Liver (tissue), 9 donors: ENCODE measurements around the gene TMEM42. TPM values are rescaled to one million over a fixed set of nuclear protein-coding genes. Genes with fewer than 3 reads are reported as not detected.

Experiments used
- DNase-seq: peaks from one replicate; pipeline ENCODE4 v3.0.0-alpha.2; 2017; ENCODE audit warnings: low spot score
- H3K27ac ChIP-seq, 2 donors: one replicate each; pipeline ENCODE4 v1.7.0; 2013; ENCODE audit warnings: inconsistent platforms in 2 of 2, low read length in 2 of 2, control low read depth in 1 of 2, low read depth in 1 of 2, mild to moderate bottlenecking in 1 of 2
- H3K27me3 ChIP-seq, 4 donors: one replicate each; pipeline versions ENCODE4 v1.6.1 to v1.7.0; 2013; ENCODE audit warnings: low read length in 3 of 4, inconsistent platforms in 1 of 4, mild to moderate bottlenecking in 1 of 4, moderate library complexity in 1 of 4; ENCODE audit not compliant: control insufficient read depth in 4 of 4, insufficient read depth in 4 of 4
- H3K36me3 ChIP-seq, 4 donors: one replicate each; pipeline versions ENCODE4 v1.6.1 to v1.7.0; 2013; ENCODE audit warnings: low read length in 3 of 4, mild to moderate bottlenecking in 3 of 4, low read depth in 1 of 4, moderate library complexity in 1 of 4; ENCODE audit not compliant: control insufficient read depth in 4 of 4, insufficient read depth in 3 of 4
- H3K4me1 ChIP-seq, 4 donors: one replicate each; pipeline versions ENCODE4 v1.6.1 to v1.7.0; 2013; ENCODE audit warnings: low read length in 3 of 4, mild to moderate bottlenecking in 3 of 4, moderate library complexity in 1 of 4; ENCODE audit not compliant: control insufficient read depth in 4 of 4, insufficient read depth in 4 of 4
- H3K4me3 ChIP-seq, 3 donors: one replicate each; pipeline versions ENCODE4 v1.6.1 to v1.7.0; 2013; ENCODE audit warnings: low read length in 3 of 3, control low read depth in 1 of 3, low read depth in 1 of 3, mild to moderate bottlenecking in 1 of 3
- H3K9ac ChIP-seq, 2 donors: one replicate each; pipeline ENCODE4 v1.7.0; 2013; ENCODE audit warnings: low read length in 2 of 2, mild to moderate bottlenecking in 2 of 2, moderate library complexity in 2 of 2, control low read depth in 1 of 2, low read depth in 1 of 2
- H3K9me3 ChIP-seq, 4 donors: one replicate each; pipeline versions ENCODE4 v1.6.1 to v1.7.0; 2013; ENCODE audit warnings: low read length in 3 of 4; ENCODE audit not compliant: control insufficient read depth in 4 of 4
- ATF3 ChIP-seq: IDR thresholded peaks from 2 replicates; pipeline ENCODE4 v1.6.1; 2016; ENCODE audit warnings: antibody characterized with exemption
- EGR1 ChIP-seq, 2 donors: IDR thresholded peaks; 2 replicates each; pipeline ENCODE4 v1.6.1; 2016 to 2018; ENCODE audit warnings: antibody characterized with exemption in 2 of 2, low read depth in 2 of 2
- FOXA1 ChIP-seq: IDR thresholded peaks from 2 replicates; pipeline ENCODE4 v1.6.1; 2016; ENCODE audit warnings: antibody characterized with exemption
- FOXA2 ChIP-seq: IDR thresholded peaks from 2 replicates; pipeline ENCODE4 v1.6.1; 2016; ENCODE audit warnings: antibody characterized with exemption
- GABPA ChIP-seq, 2 donors: IDR thresholded peaks in 1 of 2; conservative IDR thresholded peaks in 1 of 2; 2 replicates each; pipeline ENCODE4 v1.6.1; 2016; ENCODE audit warnings: antibody characterized with exemption in 2 of 2, mild to moderate bottlenecking in 1 of 2, moderate library complexity in 1 of 2
- HNF4A ChIP-seq, 2 donors: conservative IDR thresholded peaks; 2 replicates each; pipeline ENCODE4 v1.6.1; 2016; ENCODE audit warnings: antibody characterized with exemption in 2 of 2, mild to moderate bottlenecking in 2 of 2
- HNF4G ChIP-seq: IDR thresholded peaks from 2 replicates; pipeline ENCODE4 v1.6.1; 2016; ENCODE audit warnings: antibody characterized with exemption
- JUND ChIP-seq, 2 donors: IDR thresholded peaks; 2 replicates each; pipeline ENCODE4 v1.6.1; 2016; ENCODE audit warnings: antibody characterized with exemption in 2 of 2
- MAX ChIP-seq: IDR thresholded peaks from 2 replicates; pipeline ENCODE4 v1.6.1; 2016; ENCODE audit warnings: antibody characterized with exemption
- NR2F2 ChIP-seq: IDR thresholded peaks from 2 replicates; pipeline ENCODE4 v1.6.1; 2016; ENCODE audit warnings: antibody characterized with exemption
- RAD21 ChIP-seq, 2 donors: IDR thresholded peaks; 2 replicates each; pipeline ENCODE4 v1.6.1; 2016; ENCODE audit warnings: antibody characterized with exemption in 2 of 2, mild to moderate bottlenecking in 2 of 2
- RXRA ChIP-seq, 2 donors: IDR thresholded peaks; 2 replicates each; pipeline ENCODE4 v1.6.1; 2017 to 2018; ENCODE audit warnings: antibody characterized with exemption in 2 of 2, mild to moderate bottlenecking in 1 of 2
- SP1 ChIP-seq: IDR thresholded peaks from 2 replicates; pipeline ENCODE4 v1.6.1; 2018; ENCODE audit warnings: antibody characterized with exemption, mild to moderate bottlenecking
- TAF1 ChIP-seq: conservative IDR thresholded peaks from 2 replicates; pipeline ENCODE4 v1.6.1; 2016; ENCODE audit warnings: antibody characterized with exemption, mild to moderate bottlenecking
- YY1 ChIP-seq: IDR thresholded peaks from 2 replicates; pipeline ENCODE4 v1.6.1; 2016; ENCODE audit warnings: antibody characterized with exemption, mild to moderate bottlenecking
- ZBTB33 ChIP-seq: IDR thresholded peaks from 2 replicates; pipeline ENCODE4 v1.6.1; 2016; ENCODE audit warnings: antibody characterized with exemption
- WGBS: extraction: QIAGEN DNeasy Blood & Tissue Kit; methylation state at CpG from one replicate; pipeline ENCODE4 v1.1.7; 2013; 5-methylcytosine and 5-hydroxymethylcytosine counted together
- polyA plus RNA-seq, 2 donors: library from polyadenylated mRNA; stranded (reverse) in 1 of 2; unstranded in 1 of 2; fragments of 200-250 nt in 1 of 2; fragments of >200 nt in 1 of 2; fragmentation: Nextera tagmentation in 1 of 2; extraction: Ambion mirVana in 1 of 2; gene quantifications; one replicate each; pipeline versions ENCODE4 v1.2.1 to v1.2.3, GENCODE V29; 2013 to 2015
- total RNA-seq, 2 donors: library from RNA; depleted of rRNA; stranded (reverse); fragments of >200 nt; gene quantifications; one replicate each; pipeline ENCODE4 v1.2.3, GENCODE V29; 2014
- TF ChIP-seq, protein P1 (sequence below): fragments of 150-350 bp; IDR thresholded peaks from 2 replicates; pipeline ENCODE4 v1.5.1; 2017; ENCODE audit warnings: improper control_type of control experiment, low read depth, low read length; ENCODE audit not compliant: missing input control
- TF ChIP-seq, protein P2 (sequence below): IDR thresholded peaks from 2 replicates; pipeline ENCODE4 v1.6.1; 2016; ENCODE audit warnings: antibody characterized with exemption, mild to moderate bottlenecking
- donor health status: healthy.
- donor health status: healthy.
- donor health status: healthy.
- donor health status: healthy.
- donor health status: healthy.

Gene TMEM42
- total and polyA plus RNA-seq, 4 donors, result 5.8 to 9.9 (median 8.1) TPM

DNA sequence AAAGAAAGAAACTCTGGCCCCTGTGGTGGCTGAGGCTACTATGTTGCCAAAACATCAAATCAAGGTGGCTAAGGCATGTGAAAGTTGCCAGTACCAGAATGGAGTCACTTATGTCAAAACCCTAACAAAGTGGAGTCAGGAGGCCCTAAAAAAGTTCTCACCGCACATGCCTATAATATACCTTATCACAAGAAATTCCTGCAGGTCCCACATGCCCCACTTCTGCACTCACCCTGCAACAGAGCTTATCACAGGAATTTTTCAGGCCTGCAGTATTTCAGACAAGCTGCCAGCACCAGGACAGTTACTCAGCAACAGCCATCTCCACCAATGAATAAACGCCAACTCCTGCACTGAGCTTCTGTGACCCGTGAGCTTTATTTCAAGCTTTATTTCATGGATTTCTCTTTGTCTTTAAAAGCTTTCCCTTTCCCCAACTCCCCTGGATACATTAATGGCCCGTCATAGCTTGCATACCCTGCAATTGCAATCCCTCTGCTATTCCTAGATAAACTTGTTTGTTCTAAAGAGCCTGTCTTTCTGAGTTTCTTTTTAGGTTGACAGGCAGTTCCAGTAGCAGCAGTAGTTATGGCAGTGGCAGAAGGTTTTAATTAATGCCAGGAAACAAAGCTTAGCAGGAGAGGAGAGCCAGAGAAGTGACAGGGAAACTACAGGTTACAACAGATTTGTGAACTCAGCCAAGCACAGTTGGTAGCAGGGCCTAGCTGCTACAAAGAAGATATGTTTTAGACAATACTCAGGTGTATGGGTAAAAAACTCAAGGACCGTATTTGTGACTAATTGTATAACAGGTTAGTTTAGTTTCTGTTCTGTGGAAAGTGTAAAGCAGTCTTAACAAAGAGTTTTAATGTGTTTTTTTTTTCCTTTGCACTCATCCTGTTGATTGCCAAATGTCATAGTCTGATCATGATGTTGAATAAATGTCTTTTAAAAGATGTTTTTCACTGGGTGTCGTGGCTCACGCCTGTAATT, 15.9 kb upstream of the TMEM42 start:
- no peaks in the 10 kb centered on the region for H3K27me3 ChIP-seq
- TF ChIP-seq RXRA (IDR thresholded peaks at IDR 0.05), result no peak
- TF ChIP-seq EGR1 (IDR thresholded peaks at IDR 0.05; ENCODE audit: low read depth in 2 of 2), result no peak
- TF ChIP-seq RAD21 (IDR thresholded peaks at IDR 0.05), result no peak
- TF ChIP-seq FOXA2, result no peak
- no peak for TF ChIP-seq TAF1
- TF ChIP-seq FOXA1, result no peak
- no peak for TF ChIP-seq ATF3
- no peak for TF ChIP-seq MAX
- no peak for TF ChIP-seq HNF4G
- TF ChIP-seq, protein P1, sequence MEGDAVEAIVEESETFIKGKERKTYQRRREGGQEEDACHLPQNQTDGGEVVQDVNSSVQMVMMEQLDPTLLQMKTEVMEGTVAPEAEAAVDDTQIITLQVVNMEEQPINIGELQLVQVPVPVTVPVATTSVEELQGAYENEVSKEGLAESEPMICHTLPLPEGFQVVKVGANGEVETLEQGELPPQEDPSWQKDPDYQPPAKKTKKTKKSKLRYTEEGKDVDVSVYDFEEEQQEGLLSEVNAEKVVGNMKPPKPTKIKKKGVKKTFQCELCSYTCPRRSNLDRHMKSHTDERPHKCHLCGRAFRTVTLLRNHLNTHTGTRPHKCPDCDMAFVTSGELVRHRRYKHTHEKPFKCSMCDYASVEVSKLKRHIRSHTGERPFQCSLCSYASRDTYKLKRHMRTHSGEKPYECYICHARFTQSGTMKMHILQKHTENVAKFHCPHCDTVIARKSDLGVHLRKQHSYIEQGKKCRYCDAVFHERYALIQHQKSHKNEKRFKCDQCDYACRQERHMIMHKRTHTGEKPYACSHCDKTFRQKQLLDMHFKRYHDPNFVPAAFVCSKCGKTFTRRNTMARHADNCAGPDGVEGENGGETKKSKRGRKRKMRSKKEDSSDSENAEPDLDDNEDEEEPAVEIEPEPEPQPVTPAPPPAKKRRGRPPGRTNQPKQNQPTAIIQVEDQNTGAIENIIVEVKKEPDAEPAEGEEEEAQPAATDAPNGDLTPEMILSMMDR, result no peak
- TF ChIP-seq ZBTB33, result no peak
- TF ChIP-seq JUND (IDR thresholded peaks at IDR 0.05), result no peak
- TF ChIP-seq SP1, result no peak
- no peak for TF ChIP-seq NR2F2
- no peak for TF ChIP-seq HNF4A (conservative IDR thresholded peaks at IDR 0.05)
- TF ChIP-seq YY1, result no peak
- TF ChIP-seq, protein P2, sequence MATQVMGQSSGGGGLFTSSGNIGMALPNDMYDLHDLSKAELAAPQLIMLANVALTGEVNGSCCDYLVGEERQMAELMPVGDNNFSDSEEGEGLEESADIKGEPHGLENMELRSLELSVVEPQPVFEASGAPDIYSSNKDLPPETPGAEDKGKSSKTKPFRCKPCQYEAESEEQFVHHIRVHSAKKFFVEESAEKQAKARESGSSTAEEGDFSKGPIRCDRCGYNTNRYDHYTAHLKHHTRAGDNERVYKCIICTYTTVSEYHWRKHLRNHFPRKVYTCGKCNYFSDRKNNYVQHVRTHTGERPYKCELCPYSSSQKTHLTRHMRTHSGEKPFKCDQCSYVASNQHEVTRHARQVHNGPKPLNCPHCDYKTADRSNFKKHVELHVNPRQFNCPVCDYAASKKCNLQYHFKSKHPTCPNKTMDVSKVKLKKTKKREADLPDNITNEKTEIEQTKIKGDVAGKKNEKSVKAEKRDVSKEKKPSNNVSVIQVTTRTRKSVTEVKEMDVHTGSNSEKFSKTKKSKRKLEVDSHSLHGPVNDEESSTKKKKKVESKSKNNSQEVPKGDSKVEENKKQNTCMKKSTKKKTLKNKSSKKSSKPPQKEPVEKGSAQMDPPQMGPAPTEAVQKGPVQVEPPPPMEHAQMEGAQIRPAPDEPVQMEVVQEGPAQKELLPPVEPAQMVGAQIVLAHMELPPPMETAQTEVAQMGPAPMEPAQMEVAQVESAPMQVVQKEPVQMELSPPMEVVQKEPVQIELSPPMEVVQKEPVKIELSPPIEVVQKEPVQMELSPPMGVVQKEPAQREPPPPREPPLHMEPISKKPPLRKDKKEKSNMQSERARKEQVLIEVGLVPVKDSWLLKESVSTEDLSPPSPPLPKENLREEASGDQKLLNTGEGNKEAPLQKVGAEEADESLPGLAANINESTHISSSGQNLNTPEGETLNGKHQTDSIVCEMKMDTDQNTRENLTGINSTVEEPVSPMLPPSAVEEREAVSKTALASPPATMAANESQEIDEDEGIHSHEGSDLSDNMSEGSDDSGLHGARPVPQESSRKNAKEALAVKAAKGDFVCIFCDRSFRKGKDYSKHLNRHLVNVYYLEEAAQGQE, result no peak
- no peak for TF ChIP-seq GABPA (IDR thresholded peaks at IDR 0.05 in 1 of 2, conservative IDR thresholded peaks at IDR 0.05 in 1 of 2)
- H3K9ac ChIP-seq, result no peak overlapping the region
- H3K9me3 ChIP-seq, result no peaks in the 10 kb centered on the region
- DNase-seq, result no peak
- WGBS, result 90% methylated on average over 7 of the region's 7 CpGs
- no peaks in the 10 kb centered on the region for H3K36me3 ChIP-seq
- H3K4me3 ChIP-seq, result no peak overlapping the region
- H3K4me1 ChIP-seq, result no peaks in the 10 kb centered on the region
- H3K27ac ChIP-seq, result no peak overlapping the region
